ENCODE measurements around the gene CLTA. TPM values are rescaled to one million over a fixed set of nuclear protein-coding genes. Genes with fewer than 3 reads are reported as not detected.

CLTA gene
- total and polyA plus RNA-seq, 2 of the 8 experiments (the other 6 are each of a cell fraction or from before 2014, with no cell fraction given) = 137 to 236 TPM

GRCh38 chr9:36164372-36164771 is 26.3 kb upstream of the CLTA start:
- Histone ChIP-seq H3K4me2 (ENCODE audit: insufficient read depth in 1 of 2, low read depth in 2 of 2, low read length in 2 of 2) (no peak overlapping the region), H3K27me3 (replicated peaks in 1 of 4; ENCODE audit: control insufficient read depth in 3 of 4, extremely low read depth in 1 of 4, insufficient read depth in 3 of 4, low read length in 3 of 4) (no peaks in the 10 kb centered on the region), H2BK15ac (ENCODE audit: low read length) (0 out of 2 replicates have a peak overlapping the region, but pooled peaks have one; percentile 37), H4K8ac (ENCODE audit: extremely low read depth, insufficient read depth, low read length) (no peak overlapping the region), H3K79me2 (ENCODE audit: control insufficient read depth in 1 of 2, insufficient read depth in 2 of 2, low read length in 2 of 2) (no peaks in the 10 kb centered on the region), H3K9ac (replicated peaks in 1 of 4; ENCODE audit: extremely low read depth in 1 of 4, low read depth in 3 of 4, low read length in 3 of 4) (no peak overlapping the region), H4K91ac (replicated peaks; ENCODE audit: insufficient read length, low read length) (no peak overlapping the region), H3K23ac (ENCODE audit: insufficient read length) (no peak overlapping the region), H2BK5ac (ENCODE audit: low read depth, low read length) (peak overlapping the region; percentile 93; the same call in 1 of the 2 replicates), H2BK120ac (replicated peaks; ENCODE audit: low read depth, low read length) (no peak overlapping the region), H3K36me3 (ENCODE audit: control insufficient read depth in 2 of 4, insufficient read depth in 4 of 4, low read length in 3 of 4) (no peaks in the 10 kb centered on the region), H3K56ac (replicated peaks; ENCODE audit: insufficient read length, low read depth, low read length) (no peak overlapping the region), H3K27ac (ENCODE audit: low read depth, low read length) (no peak overlapping the region), H3K4me3 (ENCODE audit: extremely low read depth in 1 of 4, insufficient read depth in 2 of 4, low read depth in 3 of 4, low read length in 4 of 4) (no peak overlapping the region), H2AFZ (ENCODE audit: low read length) (0 out of 2 replicates have a peak overlapping the region, but pooled peaks have one; percentile 21), H2AK5ac (ENCODE audit: low read depth, low read length) (no peak overlapping the region), H3K4me1 (replicated peaks in 1 of 4; ENCODE audit: control insufficient read depth in 3 of 4, insufficient read depth in 4 of 4, low read length in 3 of 4) (peaks cover 11 to 25% (median 17%) of the 10 kb centered on the region in 4 experiments), H2BK12ac (ENCODE audit: low read depth, low read length) (peak overlapping the region; percentile 53), H3K18ac (ENCODE audit: extremely low read depth, low read length) (no peak overlapping the region; the same call in 1 of the 2 replicates), H4K20me1 (replicated peaks in 1 of 2; ENCODE audit: control insufficient read depth in 1 of 2, insufficient read depth in 2 of 2, low read length in 2 of 2) (no peaks in the 10 kb centered on the region), H3K9me3 (ENCODE audit: insufficient read depth in 2 of 2, low read depth in 1 of 2, low read length in 1 of 2) (no peaks in the 10 kb centered on the region), H3K4ac (replicated peaks; ENCODE audit: insufficient read length, low read depth, low read length) (no peak overlapping the region), H2BK20ac (ENCODE audit: low read length) (peak overlapping the region; percentile 97; the same call in 1 of the 2 replicates), H3K23me2 (ENCODE audit: low read depth, low read length) (peaks cover 2% of the 10 kb centered on the region; the same call in 1 of the 2 replicates), H3K79me1 (ENCODE audit: low read depth, low read length) (no peaks in the 10 kb centered on the region), H4K5ac (ENCODE audit: insufficient read length, low read depth, low read length) (no peak overlapping the region), H3K14ac (ENCODE audit: insufficient read length) (no peak overlapping the region)
- WGBS, 2 experiments (ENCODE audit: extremely low coverage in 1 of 2, insufficient coverage in 1 of 2, insufficient read length in 1 of 2, insufficient replicate concordance in 2 of 2, low coverage in 1 of 2, low lambda C conversion rate in 2 of 2, missing lambda C conversion rate in 1 of 2) = 86% methylated on average over 6 of the region's 6 CpGs; no CpG with 5 or more reads in 1 of the 2 experiments
- CTCF ChIA-PET (ENCODE audit: partially characterized antibody) = interaction anchor here (0.6 to 10.2 kb wide), 20 partner anchors 8 to 209 kb away, joined by 3 to 153 read pairs (median 6); partner anchors contain the start of genes CLTA and GLIPR2
- POLR2A ChIA-PET (ENCODE audit: partially characterized antibody) = interaction anchor here (1.0 to 4.4 kb wide), 11 partner anchors 14 to 128 kb away, joined by 3 to 25 read pairs (median 7); partner anchors contain the start of genes CLTA, GLIPR2 and RECK
- DNase-seq (ENCODE audit: low read depth in 1 of 2, low spot score in 2 of 2) (no peak), FAIRE-seq (no peak)
- TF ChIP-seq ATF2 (IDR thresholded peaks at IDR 0.05; ENCODE audit: low read length) (no peak), FOSL1 (IDR thresholded peaks at IDR 0.05; ENCODE audit: insufficient read depth, low read depth, low read length) (no peak), CHD1 (IDR thresholded peaks at IDR 0.05; ENCODE audit: low read depth, low read length) (no peak)

Measured in H1 (cell line).